ENCODE measurements around the gene CAB39. TPM values are rescaled to one million over a fixed set of nuclear protein-coding genes. Genes with fewer than 3 reads are reported as not detected.

Gene CAB39
- total and polyA plus RNA-seq, 11 donors: 28.6 to 99.2 (median 84.2) TPM

- intact Hi-C loops (cut with DNase I): loop anchor here in 3 of 10 donors (5.0 to 10.0 kb wide), 3 partner anchors 222 to 615 kb away; partner anchors contain the start of gene PSMD1 (in 2 of the 3)
- no peak for DNase-seq
These were observed 117.3 kb downstream of the CAB39 start for GRCh38 chr2:230829959-230830358.

GRCh38 chr2:230830428-230830827, 117.8 kb downstream of the CAB39 start:
- Histone ChIP-seq H3K36me3 (no peaks in the 10 kb centered on the region), H3K9me3 (peaks cover 0 to 9% (median 0%) of the 10 kb centered on the region in 12 donors), H3K4me3 (no peak overlapping the region), H3K4me1 (peaks cover 0 to 11% (median 8%) of the 10 kb centered on the region in 12 donors), H3K27ac (no peak overlapping the region), H3K27me3 (peaks cover 0 to 47% (median 24%) of the 10 kb centered on the region in 9 donors)
- WGBS, 4 donors: 77 to 93% (median 88%) methylated on average over 7 of the region's 7 CpGs
- ATAC-seq (no peak), DNase-seq (no peak)
- intact Hi-C loops (cut with DNase I): no loop called here
- no peak for TF ChIP-seq POLR2A (IDR thresholded peaks at IDR 0.05)
- no peak for TF ChIP-seq CTCF (IDR thresholded peaks at IDR 0.05)

More at GRCh38 chr2:230829959-230830358, 117.3 kb downstream of the CAB39 start:
- peaks cover 0 to 11% (median 8%) of the 10 kb centered on the region in 12 donors for H3K4me1 ChIP-seq
- TF ChIP-seq POLR2A (IDR thresholded peaks at IDR 0.05) (no peak), CTCF (IDR thresholded peaks at IDR 0.05) (no peak)
- 88 to 95% (median 93%) methylated on average over 7 of the region's 7 CpGs for WGBS, 4 donors
- H3K4me3 ChIP-seq: no peak overlapping the region
- no peaks in the 10 kb centered on the region for H3K36me3 ChIP-seq
- no peak for ATAC-seq
- no peak overlapping the region for H3K27ac ChIP-seq
- H3K27me3 ChIP-seq: peaks cover 0 to 47% (median 24%) of the 10 kb centered on the region in 9 donors
- H3K9me3 ChIP-seq: peaks cover 0 to 9% (median 0%) of the 10 kb centered on the region in 12 donors

DNA sequence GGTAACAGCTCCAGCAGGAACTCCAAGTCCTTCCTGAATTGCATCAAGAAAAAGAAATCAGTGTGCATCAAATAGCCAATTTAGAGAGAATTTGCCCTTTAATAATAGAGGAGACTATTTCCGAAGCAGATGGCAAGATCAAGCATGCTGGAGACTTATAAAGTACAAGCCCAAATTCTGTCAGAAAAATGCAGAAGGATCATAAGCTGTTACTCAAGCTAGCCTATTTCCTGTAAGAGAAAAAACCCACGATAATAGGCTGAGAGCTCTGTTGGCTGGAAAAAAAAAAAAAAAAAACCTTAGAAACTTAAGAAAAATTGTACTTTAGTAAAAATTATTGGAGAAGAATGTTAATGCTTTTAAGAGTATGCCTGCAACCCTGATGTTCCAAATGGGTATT, 127.7 kb downstream of the CAB39 start:
- H3K4me1 ChIP-seq: no peaks in the 10 kb centered on the region
- ATAC-seq (no peak), DNase-seq (no peak)
- H3K36me3 ChIP-seq: no peaks in the 10 kb centered on the region
- H3K4me3 ChIP-seq: no peak overlapping the region
- 56 to 63% (median 59%) methylated on average over 2 of the region's 2 CpGs for WGBS, 4 donors
- no peak overlapping the region for H3K27ac ChIP-seq
- TF ChIP-seq POLR2A (IDR thresholded peaks at IDR 0.05) (no peak), CTCF (IDR thresholded peaks at IDR 0.05) (no peak)
- peaks cover 0 to 20% (median 0%) of the 10 kb centered on the region in 12 donors for H3K9me3 ChIP-seq
- H3K27me3 ChIP-seq: peaks cover 0 to 17% (median 0%) of the 10 kb centered on the region in 9 donors
- intact Hi-C loops (cut with DNase I): no loop called here

GRCh38 chr2:230842473-230842872, 129.8 kb downstream of the CAB39 start:
- peaks cover 0 to 25% (median 0%) of the 10 kb centered on the region in 9 donors for H3K27me3 ChIP-seq
- intact Hi-C loops (cut with DNase I): no loop called here
- 72 to 76% (median 74%) methylated on average over 6 of the region's 6 CpGs for whole genome bisulfite sequencing, 4 donors

More at GRCh38 chr2:230842473-230842872, 129.8 kb downstream of the CAB39 start:
- Histone ChIP-seq H3K36me3 (no peaks in the 10 kb centered on the region), H3K9me3 (peaks cover 0 to 24% (median 0%) of the 10 kb centered on the region in 12 donors), H3K27ac (no peak overlapping the region), H3K4me3 (no peak overlapping the region), H3K4me1 (peaks cover 0 to under 1% (median 0%) of the 10 kb centered on the region in 12 donors)
- TF ChIP-seq POLR2A (IDR thresholded peaks at IDR 0.05): no peak
- TF ChIP-seq CTCF (IDR thresholded peaks at IDR 0.05): no peak
- no peak for ATAC-seq
- DNase-seq: no peak
